ENCODE data around the gene KRTAP29-1.

DNA sequence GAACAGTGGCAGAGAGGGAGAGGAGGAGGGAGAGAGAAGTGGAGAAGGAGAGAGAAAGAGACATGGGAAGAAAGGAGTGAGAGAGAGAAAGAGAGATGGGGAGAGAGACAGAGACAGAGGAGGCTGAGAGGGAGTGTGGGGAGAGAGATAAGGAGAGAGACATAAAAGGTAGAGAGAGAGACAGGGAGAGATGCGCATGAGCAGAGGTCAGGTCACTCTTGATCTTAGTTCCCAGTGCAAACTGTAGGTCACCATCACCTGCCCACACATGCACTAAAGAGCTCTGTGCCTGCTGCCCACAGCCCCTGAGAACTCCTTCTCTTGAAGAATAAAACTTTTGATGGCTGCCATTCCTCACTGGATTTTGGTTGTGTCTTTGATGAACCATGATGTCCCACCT is 33.1 kb upstream of the KRTAP29-1 start:
- TF ChIP-seq EP300 (IDR thresholded peaks at IDR 0.05; ENCODE audit: borderline replicate concordance), result no peak
- TF ChIP-seq MAX (IDR thresholded peaks at IDR 0.05), result no peak
- TF ChIP-seq TEAD4 (IDR thresholded peaks at IDR 0.05), result no peak
- no peak for TF ChIP-seq CREB1 (IDR thresholded peaks at IDR 0.05; ENCODE audit: low read depth)
- TF ChIP-seq YY1 (IDR thresholded peaks at IDR 0.05; ENCODE audit: low read depth), result no peak
- no peak for TF ChIP-seq FOXM1 (IDR thresholded peaks at IDR 0.05; ENCODE audit: borderline replicate concordance, low read depth)
- no peak for TF ChIP-seq USF1 (IDR thresholded peaks at IDR 0.05)
- TF ChIP-seq, protein P1, sequence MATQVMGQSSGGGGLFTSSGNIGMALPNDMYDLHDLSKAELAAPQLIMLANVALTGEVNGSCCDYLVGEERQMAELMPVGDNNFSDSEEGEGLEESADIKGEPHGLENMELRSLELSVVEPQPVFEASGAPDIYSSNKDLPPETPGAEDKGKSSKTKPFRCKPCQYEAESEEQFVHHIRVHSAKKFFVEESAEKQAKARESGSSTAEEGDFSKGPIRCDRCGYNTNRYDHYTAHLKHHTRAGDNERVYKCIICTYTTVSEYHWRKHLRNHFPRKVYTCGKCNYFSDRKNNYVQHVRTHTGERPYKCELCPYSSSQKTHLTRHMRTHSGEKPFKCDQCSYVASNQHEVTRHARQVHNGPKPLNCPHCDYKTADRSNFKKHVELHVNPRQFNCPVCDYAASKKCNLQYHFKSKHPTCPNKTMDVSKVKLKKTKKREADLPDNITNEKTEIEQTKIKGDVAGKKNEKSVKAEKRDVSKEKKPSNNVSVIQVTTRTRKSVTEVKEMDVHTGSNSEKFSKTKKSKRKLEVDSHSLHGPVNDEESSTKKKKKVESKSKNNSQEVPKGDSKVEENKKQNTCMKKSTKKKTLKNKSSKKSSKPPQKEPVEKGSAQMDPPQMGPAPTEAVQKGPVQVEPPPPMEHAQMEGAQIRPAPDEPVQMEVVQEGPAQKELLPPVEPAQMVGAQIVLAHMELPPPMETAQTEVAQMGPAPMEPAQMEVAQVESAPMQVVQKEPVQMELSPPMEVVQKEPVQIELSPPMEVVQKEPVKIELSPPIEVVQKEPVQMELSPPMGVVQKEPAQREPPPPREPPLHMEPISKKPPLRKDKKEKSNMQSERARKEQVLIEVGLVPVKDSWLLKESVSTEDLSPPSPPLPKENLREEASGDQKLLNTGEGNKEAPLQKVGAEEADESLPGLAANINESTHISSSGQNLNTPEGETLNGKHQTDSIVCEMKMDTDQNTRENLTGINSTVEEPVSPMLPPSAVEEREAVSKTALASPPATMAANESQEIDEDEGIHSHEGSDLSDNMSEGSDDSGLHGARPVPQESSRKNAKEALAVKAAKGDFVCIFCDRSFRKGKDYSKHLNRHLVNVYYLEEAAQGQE (IDR thresholded peaks at IDR 0.05; ENCODE audit: low read depth), result no peak
- TF ChIP-seq TCF12 (IDR thresholded peaks at IDR 0.05; ENCODE audit: low read depth), result no peak
- TF ChIP-seq TAF1 (IDR thresholded peaks at IDR 0.05; ENCODE audit: low read depth), result no peak
- TF ChIP-seq CEBPB (IDR thresholded peaks at IDR 0.05), result no peak
